ENCODE results near the gene NFIX. TPM values are rescaled to one million over a fixed set of nuclear protein-coding genes. Genes with fewer than 3 reads are reported as not detected.

NFIX gene
- total RNA-seq, 1 donor from 2014 or later = 8.4 TPM

DNA sequence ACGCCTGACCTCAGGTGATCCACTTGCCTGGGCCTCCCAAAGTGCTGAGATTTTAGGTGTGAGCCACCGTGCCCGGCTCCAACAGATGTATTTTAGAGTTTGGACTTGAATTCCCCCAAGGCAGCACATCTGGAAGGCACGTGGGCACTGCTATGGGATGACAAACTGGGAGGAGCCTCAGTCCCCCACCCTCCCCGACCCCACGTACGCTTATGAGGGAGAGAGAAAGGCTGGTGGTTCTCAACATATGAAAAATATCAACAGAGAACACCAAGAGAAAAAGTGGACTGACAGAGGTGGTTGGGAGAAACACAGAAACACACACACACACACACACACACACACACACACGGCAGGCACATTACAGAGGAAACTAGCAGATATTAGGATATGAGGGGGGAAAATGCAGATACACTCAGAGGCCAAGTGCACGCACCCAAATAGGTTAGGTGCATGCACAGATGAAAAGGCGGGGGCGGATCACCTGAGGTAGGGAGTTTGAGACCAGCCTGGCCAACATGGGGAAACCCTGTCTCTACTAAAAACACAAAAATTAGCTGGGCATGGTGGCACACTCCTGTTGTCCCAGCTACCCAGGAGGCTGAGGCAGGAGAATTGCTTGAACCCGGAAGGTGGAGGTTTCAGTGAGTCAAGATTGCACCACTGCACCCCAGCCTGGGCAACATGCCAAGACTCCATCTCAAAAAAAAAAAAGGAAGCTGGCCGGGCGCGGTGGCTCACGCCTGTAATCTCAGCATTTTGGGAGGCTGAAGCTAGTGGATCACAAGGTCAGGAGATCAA lies 151.7 kb downstream of the NFIX start:
- Histone ChIP-seq H3K27ac (ENCODE audit: low read depth, low read length) (no peak overlapping the region), H3K4me1 (ENCODE audit: insufficient read depth, low read length) (peaks cover 29% of the 10 kb centered on the region), H4K20me1 (ENCODE audit: insufficient read depth, low read length) (peaks cover 5% of the 10 kb centered on the region), H3K79me2 (ENCODE audit: insufficient read depth, low read length) (peaks cover 28% of the 10 kb centered on the region), H3K27me3 (ENCODE audit: insufficient read depth, low read length) (no peaks in the 10 kb centered on the region), H3K9me3 (ENCODE audit: insufficient read depth, low read depth, low read length) (no peaks in the 10 kb centered on the region), H2AFZ (ENCODE audit: low read depth, low read length) (no peak overlapping the region), H3K4me3 (ENCODE audit: insufficient read depth, low read depth, low read length) (no peak overlapping the region), H3K4me2 (ENCODE audit: low read length) (no peak overlapping the region), H3K9ac (ENCODE audit: low read length) (no peak overlapping the region), H3K36me3 (ENCODE audit: insufficient read depth, low read length) (peaks cover 3% of the 10 kb centered on the region)
- H3K4me3 Mint-ChIP-seq (ENCODE audit: unreplicated experiment) = no peak overlapping the region
- peaks cover 11% of the 10 kb centered on the region for H3K36me3 Mint-ChIP-seq (ENCODE audit: low read depth, unreplicated experiment)
- no peaks in the 10 kb centered on the region for H3K9me3 Mint-ChIP-seq (ENCODE audit: unreplicated experiment)
- no peaks in the 10 kb centered on the region for H3K27me3 Mint-ChIP-seq (ENCODE audit: low read depth, unreplicated experiment)
- no peak for FAIRE-seq
- no peak overlapping the region for H3K27ac Mint-ChIP-seq (ENCODE audit: unreplicated experiment)
- peaks cover 5% of the 10 kb centered on the region for H3K4me1 Mint-ChIP-seq (ENCODE audit: low read depth, unreplicated experiment)
- TF ChIP-seq EZH2 (IDR thresholded peaks at IDR 0.05; ENCODE audit: insufficient read depth, low read length) = no peak
- TF ChIP-seq, protein P1, sequence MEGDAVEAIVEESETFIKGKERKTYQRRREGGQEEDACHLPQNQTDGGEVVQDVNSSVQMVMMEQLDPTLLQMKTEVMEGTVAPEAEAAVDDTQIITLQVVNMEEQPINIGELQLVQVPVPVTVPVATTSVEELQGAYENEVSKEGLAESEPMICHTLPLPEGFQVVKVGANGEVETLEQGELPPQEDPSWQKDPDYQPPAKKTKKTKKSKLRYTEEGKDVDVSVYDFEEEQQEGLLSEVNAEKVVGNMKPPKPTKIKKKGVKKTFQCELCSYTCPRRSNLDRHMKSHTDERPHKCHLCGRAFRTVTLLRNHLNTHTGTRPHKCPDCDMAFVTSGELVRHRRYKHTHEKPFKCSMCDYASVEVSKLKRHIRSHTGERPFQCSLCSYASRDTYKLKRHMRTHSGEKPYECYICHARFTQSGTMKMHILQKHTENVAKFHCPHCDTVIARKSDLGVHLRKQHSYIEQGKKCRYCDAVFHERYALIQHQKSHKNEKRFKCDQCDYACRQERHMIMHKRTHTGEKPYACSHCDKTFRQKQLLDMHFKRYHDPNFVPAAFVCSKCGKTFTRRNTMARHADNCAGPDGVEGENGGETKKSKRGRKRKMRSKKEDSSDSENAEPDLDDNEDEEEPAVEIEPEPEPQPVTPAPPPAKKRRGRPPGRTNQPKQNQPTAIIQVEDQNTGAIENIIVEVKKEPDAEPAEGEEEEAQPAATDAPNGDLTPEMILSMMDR (IDR thresholded peaks at IDR 0.05; ENCODE audit: insufficient read depth, low read depth, low read length) = no peak
- no peak for DNase-seq (ENCODE audit: low read depth)

Other genes starting within 250 kb of the NFIX start
- not detected in 2 replicates for gene BEST2, start 243.7 kb upstream of the NFIX start, total RNA-seq
- 21.7 and 25.9 TPM in 2 replicates for gene HOOK2, start 219.9 kb upstream of the NFIX start, total RNA-seq
- gene JUNB, start 204.0 kb upstream of the NFIX start, total RNA-seq = 101 and 126 TPM in 2 replicates
- gene PRDX2, start 193.7 kb upstream of the NFIX start, total RNA-seq = 145 and 166 TPM in 2 replicates
- gene THSD8, start 193.4 kb upstream of the NFIX start, total RNA-seq = 3.6 and 4.5 TPM in 2 replicates
- 5.4 and 10.5 TPM in 2 replicates for gene RNASEH2A, start 188.9 kb upstream of the NFIX start, total RNA-seq
- gene RTBDN, start 160.9 kb upstream of the NFIX start, total RNA-seq = not detected in 2 replicates
- gene MAST1, start 157.0 kb upstream of the NFIX start, total RNA-seq = 5.4 and 6.3 TPM in 2 replicates
- 33.1 and 37.8 TPM in 2 replicates for gene DNASE2, start 114.0 kb upstream of the NFIX start, total RNA-seq
- 0.17 TPM in 1 of 2 replicates, not detected in the other for gene KLF1, start 108.3 kb upstream of the NFIX start, total RNA-seq
- 15.5 and 17.5 TPM in 2 replicates for gene GCDH, start 104.3 kb upstream of the NFIX start, total RNA-seq
- 0.50 TPM in 1 of 2 replicates, not detected in the other for gene SYCE2, start 76.2 kb upstream of the NFIX start, total RNA-seq
- 76.7 and 80.4 TPM in 2 replicates for gene FARSA, start 61.8 kb upstream of the NFIX start, total RNA-seq
- 2,193 and 2,309 TPM in 2 replicates for gene CALR, start 56.9 kb upstream of the NFIX start, total RNA-seq
- 40.6 and 48.5 TPM in 2 replicates for gene RAD23A, start 49.6 kb upstream of the NFIX start, total RNA-seq
- 34.0 and 35.5 TPM in 2 replicates for gene GADD45GIP1, start 38.3 kb upstream of the NFIX start, total RNA-seq
- 0.14 TPM in 1 of 2 replicates, not detected in the other for gene DAND5, start 25.9 kb upstream of the NFIX start, total RNA-seq
- gene LYL1, start 107.4 kb downstream of the NFIX start, total RNA-seq = 0.27 TPM in 1 of 2 replicates, not detected in the other
- 43.0 and 43.3 TPM in 2 replicates for gene TRMT1, start 121.3 kb downstream of the NFIX start, total RNA-seq
- gene NACC1, start 122.8 kb downstream of the NFIX start, total RNA-seq = 96.4 and 104 TPM in 2 replicates
- 39.7 and 39.8 TPM in 2 replicates for gene STX10, start 154.9 kb downstream of the NFIX start, total RNA-seq
- gene IER2, start 154.9 kb downstream of the NFIX start, total RNA-seq = 58.7 and 71.3 TPM in 2 replicates

Measured in astrocyte (in vitro differentiated cells and primary cell).